Heart left ventricle (tissue), 16 donors: ENCODE data around the gene CRISPLD2. TPM values are rescaled to one million over a fixed set of nuclear protein-coding genes. Genes with fewer than 3 reads are reported as not detected.

ENCODE experiments used
- ATAC-seq, 4 donors: fragments of 200-7000 bp; cut with Tn5 transposase; one replicate each; pipeline ENCODE4 v1.9.1; 2020 to 2022; ENCODE audit warnings: moderate library complexity in 4 of 4, mild to moderate bottlenecking in 3 of 4, moderate number of reproducible peaks in 1 of 4
- DNase-seq, 5 donors: peaks; one replicate each; pipeline ENCODE4 v3.0.0-alpha.2; 2020
- H3K27ac ChIP-seq, 12 donors: fragments of 200-600 bp; sonication (generic) in 4 of 12; one replicate each; pipeline versions ENCODE4 v1.5.0 to v1.8.0; 2016 to 2022; ENCODE audit warnings: mild to moderate bottlenecking in 2 of 12
- H3K27me3 ChIP-seq, 9 donors: fragments of 200-600 bp; sonication (generic) in 2 of 9; one replicate each; pipeline versions ENCODE4 v1.5.1 to v1.8.0; 2016 to 2022; ENCODE audit warnings: mild to moderate bottlenecking in 3 of 9
- H3K36me3 ChIP-seq, 9 donors: fragments of 200-600 bp; sonication (generic) in 2 of 9; one replicate each; pipeline versions ENCODE4 v1.5.0 to v1.8.0; 2018 to 2022; ENCODE audit warnings: mild to moderate bottlenecking in 2 of 9
- H3K4me1 ChIP-seq, 12 donors: fragments of 200-600 bp; sonication (generic) in 4 of 12; one replicate each; pipeline versions ENCODE4 v1.5.0 to v1.8.0; 2016 to 2022; ENCODE audit warnings: mild to moderate bottlenecking in 3 of 12
- H3K4me3 ChIP-seq, 12 donors: fragments of 200-600 bp; sonication (generic) in 4 of 12; one replicate each; pipeline versions ENCODE4 v1.5.0 to v1.8.0; 2017 to 2022; ENCODE audit warnings: mild to moderate bottlenecking in 9 of 12, moderate library complexity in 4 of 12
- H3K9me3 ChIP-seq, 12 donors: fragments of 200-600 bp; sonication (generic) in 4 of 12; one replicate each; pipeline versions ENCODE4 v1.5.0 to v1.8.0; 2016 to 2022; ENCODE audit warnings: mild to moderate bottlenecking in 1 of 12
- CTCF ChIP-seq, 12 donors: fragments of 200-600 bp; sonication (generic) in 4 of 12; IDR thresholded peaks; one replicate each; pipeline versions ENCODE4 v1.5.0 to v1.8.0; 2018 to 2022; ENCODE audit warnings: antibody characterized with exemption in 12 of 12, mild to moderate bottlenecking in 5 of 12
- POLR2A ChIP-seq, 2 donors: fragments of 450-650 bp; IDR thresholded peaks; one replicate each; pipeline ENCODE4 v1.6.1; 2017; ENCODE audit warnings: antibody characterized with exemption in 2 of 2, mild to moderate bottlenecking in 2 of 2, moderate library complexity in 2 of 2
- WGBS, 4 donors: extraction: QIAGEN DNeasy Blood & Tissue Kit in 2 of 4; methylation state at CpG; one replicate each; pipeline versions ENCODE4 v1.1.5 to v1.1.7; 2013 to 2018; 5-methylcytosine and 5-hydroxymethylcytosine counted together
- intact Hi-C, 10 donors: fragments of 100-400 bp; cut with DNase I; formaldehyde crosslinking; loops; one replicate each; pipeline versions ENCODE4 v1.11.1 to v1.14.2; 2022
- polyA plus RNA-seq, 2 donors: library from polyadenylated mRNA; stranded (reverse); fragments of 200-250 nt; gene quantifications; one replicate each; pipeline ENCODE4 v1.2.3, GENCODE V29; 2013
- total RNA-seq, 9 donors: library from RNA; depleted of rRNA in 2 of 9; stranded (reverse); fragments of >200 nt in 2 of 9; fragmentation: NEBNext Ultra II Directional in 3 of 9; extraction: Animal tissue kit (Norgen Biotek cat#: 25700) in 3 of 9; gene quantifications; one replicate each; pipeline versions ENCODE4 v1.1.0 to v1.2.4, GENCODE V29; 2016 to 2023
- donor health status: ischemic (EF 13 %, LVEDD 7.1; RV severe dilation, severe dysfunction).
- donor health status: healthy with polysubstance abuse.
- donor health status: DM: no; HTN: yes; CAD: no.
- donor health status: DM: no; HTN: no; CAD: no.
- donor health status: ischemic (EF 25% LVEDD 6.9; RV normal size, moderate dysfunction).
- donor health status: ischemic (EF 25% LVEDD 5.7; RV mildly dilated, moderate dysfunction).
- donor health status: healthy.
- donor health status: DM: yes; HTN: yes; CAD: no.
- donor health status: ischemic (EF 35%, LVEDD 5.7; RV mildly dilated, moderate dysfunction).
- donor health status: nonischemic (EF 11% LVEDD 7.7; RV severe dilation, severe dysfunction).
- donor health status: DM: yes; HTN: yes; CAD: no.
- donor health status: PGD.
- donor health status: ischemic (EF 29% LVEDD 5.4; RV normal size, mild dysfunction).
- donor health status: nonischemic (EF 23%, LVEDD 6.1; RV moderate dilation, normal function).

Gene CRISPLD2
- total and polyA plus RNA-seq, 11 donors: 8.0 to 153 (median 12.9) TPM

GRCh38 chr16:84947996-84948850 is 128.4 kb downstream of the CRISPLD2 start:
- WGBS, 4 donors: 83 to 90% (median 86%) methylated on average over 14 to 27 of the region's 27 CpGs
- no peak overlapping the region for H3K27ac ChIP-seq
- ATAC-seq (no peak), DNase-seq (no peak)
- peaks cover 0 to 14% (median 11%) of the 10 kb centered on the region in 12 donors for H3K4me1 ChIP-seq
- no peaks in the 10 kb centered on the region for H3K36me3 ChIP-seq
- no peaks in the 10 kb centered on the region for H3K9me3 ChIP-seq
- H3K4me3 ChIP-seq: no peak overlapping the region
- no peak for TF ChIP-seq POLR2A (IDR thresholded peaks at IDR 0.05)
- no peak for TF ChIP-seq CTCF (IDR thresholded peaks at IDR 0.05)
- H3K27me3 ChIP-seq: no peaks in the 10 kb centered on the region
- intact Hi-C loops: no loop called here

- WGBS, 4 donors: 69 to 83% (median 76%) methylated on average over 10 of the region's 10 CpGs
- intact Hi-C loops: no loop called here
These were observed 129.2 kb downstream of the CRISPLD2 start for GRCh38 chr16:84948851-84949610.

GRCh38 chr16:84949772-84950436 is 130.1 kb downstream of the CRISPLD2 start:
- Histone ChIP-seq H3K27ac (no peak overlapping the region), H3K4me1 (peaks cover 0 to 21% (median 14%) of the 10 kb centered on the region in 12 donors), H3K9me3 (no peaks in the 10 kb centered on the region), H3K27me3 (no peaks in the 10 kb centered on the region), H3K36me3 (no peaks in the 10 kb centered on the region), H3K4me3 (no peak overlapping the region)
- ATAC-seq (no peak), DNase-seq (no peak)
- intact Hi-C loops: loop anchor here in 4 of 10 donors (5.0 kb wide), 3 partner anchors 128 to 198 kb away; no protein-coding TSS in a partner anchor
- 79 to 86% (median 82%) methylated on average over 10 of the region's 10 CpGs for WGBS, 4 donors
- TF ChIP-seq POLR2A (IDR thresholded peaks at IDR 0.05) (no peak), CTCF (IDR thresholded peaks at IDR 0.05) (no peak)

More at GRCh38 chr16:84948851-84949610, 129.2 kb downstream of the CRISPLD2 start:
- no peak overlapping the region for H3K27ac ChIP-seq
- H3K9me3 ChIP-seq: no peaks in the 10 kb centered on the region
- TF ChIP-seq POLR2A (IDR thresholded peaks at IDR 0.05) (no peak), CTCF (IDR thresholded peaks at IDR 0.05) (no peak)
- no peak overlapping the region for H3K4me3 ChIP-seq
- no peak for ATAC-seq
- no peaks in the 10 kb centered on the region for H3K27me3 ChIP-seq
- no peaks in the 10 kb centered on the region for H3K36me3 ChIP-seq
- DNase-seq: no peak
- peaks cover 0 to 21% (median 14%) of the 10 kb centered on the region in 12 donors for H3K4me1 ChIP-seq
